ENCODE data around the gene CCR2.

GRCh38 chr3:46380471-46381221, 26.7 kb downstream of the CCR2 start:
- TF ChIP-seq EZH2 (IDR thresholded peaks at IDR 0.05) (no peak), POLR2AphosphoS5 (IDR thresholded peaks at IDR 0.05; ENCODE audit: borderline replicate concordance, low read depth, low read length) (no peak), FOXP2 (optimal IDR thresholded peaks at IDR 0.05; ENCODE audit: control extremely low read depth, extremely low read length, insufficient read depth) (no peak)

All from SK-N-MC (cell line).